H4 (cell line): ENCODE data around the gene HSPB7. TPM values are rescaled to one million over a fixed set of nuclear protein-coding genes. Genes with fewer than 3 reads are reported as not detected.
"Not testable (repeated sequence)": the region's sequence is repeated elsewhere in the genome, so short reads cannot be mapped to it uniquely, and the experiment has no call there.

Source experiments
- DNase-seq: peaks from one replicate; pipeline ENCODE4 v3.0.0-alpha.2; 2015; ENCODE audit warnings: low spot score
- total RNA-seq: library from RNA; depleted of rRNA; stranded (reverse); fragments of >200 nt; shearing (Covaris generic); gene quantifications from 2 replicates; pipeline ENCODE4 v1.2.3, GENCODE V29; 2014; rRNA removed

Gene HSPB7
- total RNA-seq = not detected in 2 replicates

DNA sequence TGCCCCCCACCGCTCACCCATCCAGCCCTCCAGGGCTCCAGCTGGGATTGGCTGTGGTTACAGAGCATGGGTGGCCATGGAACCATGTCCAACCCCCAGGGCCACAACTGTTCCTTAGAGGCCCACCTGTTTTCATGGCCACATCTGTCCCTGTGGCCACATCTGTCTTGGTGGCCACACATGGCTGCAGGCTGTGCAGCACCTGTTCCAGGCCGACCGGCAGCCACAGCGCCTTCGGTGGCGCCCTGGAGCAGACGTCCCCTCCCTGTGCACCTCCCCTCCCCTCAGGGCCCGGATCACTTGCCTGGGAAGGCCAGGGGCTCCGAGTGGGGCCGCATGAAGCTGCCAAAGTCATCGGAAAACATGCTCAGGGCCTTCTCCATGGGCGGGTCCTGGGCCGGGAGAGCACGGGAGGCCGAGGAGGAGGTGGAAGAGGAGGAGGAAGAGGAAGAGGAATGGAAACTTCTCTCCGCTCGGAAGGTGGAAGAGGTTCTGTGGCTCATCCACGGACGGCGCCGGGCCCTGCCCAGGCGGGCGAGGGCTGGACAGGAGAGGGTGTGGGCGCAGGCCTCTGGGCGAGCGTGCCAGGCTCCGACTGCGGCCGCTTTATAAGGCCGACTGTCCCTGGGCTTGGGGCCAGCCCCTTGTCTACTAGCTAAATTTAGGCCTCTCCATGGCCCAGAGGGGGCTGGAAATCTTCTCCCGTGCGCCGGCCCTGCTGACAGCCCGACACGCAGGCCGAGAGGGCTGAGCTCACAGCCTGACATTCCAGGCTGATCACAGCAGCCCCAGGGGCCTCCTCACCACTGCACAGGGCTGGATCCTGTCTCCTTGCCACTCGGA is at the start of gene HSPB7:
TSS of gene HSPB7 (minus strand) at position 583 of the 843 bp plus-strand sequence. CDS start at position 503, 80 bp downstream.
- DNase-seq = no peak

DNA sequence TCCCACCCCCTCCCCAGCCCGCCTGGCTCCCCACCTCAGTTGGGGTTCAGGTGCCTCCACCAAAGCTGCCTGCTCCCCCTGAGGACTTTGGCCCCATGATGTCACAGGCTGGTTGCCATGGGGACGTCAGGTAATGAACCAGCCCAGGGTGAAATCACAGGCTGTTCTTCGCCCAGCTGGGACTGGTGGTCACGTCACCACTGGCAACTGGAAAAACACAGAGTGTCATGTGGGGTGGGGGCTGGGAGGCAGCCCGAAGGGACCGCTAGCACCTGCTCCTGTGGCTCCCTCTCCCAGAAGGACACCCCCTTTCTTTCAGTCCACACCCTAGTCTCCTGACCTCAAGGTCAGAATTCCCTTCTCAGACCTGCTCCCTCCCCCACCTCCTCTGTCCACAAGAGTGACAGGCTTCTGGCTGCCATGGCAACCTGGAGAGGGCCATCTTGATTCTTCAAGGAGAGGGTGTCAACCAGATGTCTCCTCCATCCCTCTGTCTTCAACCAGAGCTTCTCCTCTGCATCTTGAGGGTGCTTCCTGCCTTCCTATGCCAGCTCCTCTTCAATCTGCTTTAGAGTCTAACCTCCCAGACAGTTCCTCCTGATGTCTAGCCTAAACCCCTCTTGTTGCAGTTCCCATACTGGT is 49.4 kb upstream of the HSPB7 start:
- DNase-seq = no peak

- DNase-seq = no peak
Measured at GRCh38 chr1:16066245-16066644, 48.4 kb upstream of the HSPB7 start.

GRCh38 chr1:16065269-16065576 is 47.4 kb upstream of the HSPB7 start:
- DNase-seq = no peak

DNA sequence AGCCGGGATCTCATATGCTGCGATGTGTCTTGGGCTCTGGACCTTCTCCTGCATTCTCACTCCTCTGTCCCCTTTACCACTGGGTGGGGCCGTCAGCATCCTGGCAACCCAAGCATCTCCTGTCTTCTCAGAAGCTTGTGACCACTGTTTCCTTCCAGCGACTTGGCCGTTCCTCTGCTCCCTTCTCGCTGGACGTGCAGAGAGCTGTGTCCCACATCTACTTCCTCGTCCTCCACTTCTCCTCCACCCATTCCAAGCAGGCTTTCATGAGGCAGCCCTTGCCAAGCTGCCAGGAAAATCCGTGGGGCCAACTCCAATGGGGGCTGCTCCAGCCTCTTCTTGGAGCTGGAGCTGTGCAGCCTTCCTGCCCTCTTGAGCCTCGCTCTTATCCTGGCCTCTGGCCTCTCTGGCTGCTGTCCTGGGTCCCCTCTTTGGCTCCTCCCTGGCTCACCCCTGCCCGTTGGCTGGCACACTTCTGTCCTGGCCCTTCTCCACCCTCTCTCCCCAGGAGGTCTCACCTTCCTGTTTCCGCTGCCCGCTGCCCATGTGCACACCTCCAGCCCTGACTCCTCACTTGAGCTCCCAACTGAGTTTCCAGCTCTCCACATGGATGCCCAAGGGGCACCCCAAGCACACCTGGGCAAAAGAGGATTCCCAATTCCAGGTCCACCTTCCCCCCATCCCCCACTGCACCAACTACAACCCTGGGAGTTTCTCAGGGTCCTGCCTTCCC is 46.9 kb upstream of the HSPB7 start:
- DNase-seq = no peak

DNA sequence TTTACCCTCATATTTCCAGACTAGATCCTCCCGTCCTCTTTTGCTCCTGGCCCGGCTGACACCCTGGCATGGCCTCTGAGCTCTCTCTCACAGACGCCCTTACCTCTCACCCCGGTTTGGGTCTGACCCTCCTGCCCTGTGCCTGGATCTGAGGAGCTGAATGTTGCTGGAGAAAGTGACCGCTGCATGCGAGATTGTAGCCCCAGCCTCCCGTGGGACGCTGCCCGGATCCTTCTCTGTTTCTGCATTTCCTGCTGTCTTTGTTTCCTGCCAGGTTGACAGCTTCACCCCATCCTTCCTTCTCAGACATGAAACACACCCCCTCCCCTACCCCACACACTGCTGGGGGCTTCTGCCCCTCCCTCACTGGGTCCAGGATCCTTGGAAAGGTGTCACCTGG is 46.1 kb upstream of the HSPB7 start:
- no peak for DNase-seq

- DNase-seq = no peak
Measured at GRCh38 chr1:16063226-16063829, 45.5 kb upstream of the HSPB7 start.

GRCh38 chr1:16062687-16063075 is 44.8 kb upstream of the HSPB7 start:
- not testable (repeated sequence) for DNase-seq

DNA sequence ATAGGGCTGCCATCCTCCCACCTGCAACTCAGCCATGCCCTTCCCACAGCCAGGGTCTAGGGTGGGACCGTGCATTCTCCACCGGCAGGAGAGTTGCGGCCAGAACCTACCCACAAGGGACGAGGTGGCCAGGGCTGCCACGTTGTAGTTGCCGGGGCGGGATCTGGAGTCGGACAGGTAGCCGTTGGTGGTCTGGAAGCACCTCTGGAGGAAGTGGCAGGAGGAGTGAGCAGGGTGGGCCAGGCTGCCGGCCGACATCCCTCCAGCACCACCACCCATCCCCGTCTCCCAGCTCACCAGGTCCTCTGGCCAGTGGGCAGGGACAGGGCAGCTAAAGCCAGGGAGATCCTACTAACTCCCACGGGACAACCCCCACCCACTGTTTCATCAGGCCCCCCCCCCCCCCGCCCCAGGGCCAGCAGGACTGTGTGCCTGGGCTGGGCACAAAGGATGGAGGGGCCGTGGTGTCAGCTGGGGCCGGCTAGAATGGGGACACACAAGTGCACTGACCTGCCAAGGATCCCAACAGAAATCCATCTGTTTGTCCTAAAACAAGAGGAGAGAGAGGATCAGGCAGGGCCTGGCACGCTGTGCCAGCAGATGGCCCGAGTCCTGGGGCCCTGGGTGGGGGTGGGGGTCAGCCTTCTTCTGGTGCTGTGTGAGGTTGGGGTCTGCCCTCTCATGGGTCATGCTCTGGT is 44.3 kb upstream of the HSPB7 start:
- not testable (repeated sequence) for DNase-seq

GRCh38 chr1:16061266-16061665 is 43.4 kb upstream of the HSPB7 start:
- DNase-seq = no peak

GRCh38 chr1:16058394-16059120 is 40.7 kb upstream of the HSPB7 start:
- DNase-seq = not testable (repeated sequence)

- DNase-seq = not testable (repeated sequence)
Measured at GRCh38 chr1:16057314-16057915, 39.6 kb upstream of the HSPB7 start.

GRCh38 chr1:16056521-16056912 is 38.7 kb upstream of the HSPB7 start:
- not testable (repeated sequence) for DNase-seq

GRCh38 chr1:16055613-16056520 is 38.0 kb upstream of the HSPB7 start:
- peak; percentile 80 for DNase-seq

DNA sequence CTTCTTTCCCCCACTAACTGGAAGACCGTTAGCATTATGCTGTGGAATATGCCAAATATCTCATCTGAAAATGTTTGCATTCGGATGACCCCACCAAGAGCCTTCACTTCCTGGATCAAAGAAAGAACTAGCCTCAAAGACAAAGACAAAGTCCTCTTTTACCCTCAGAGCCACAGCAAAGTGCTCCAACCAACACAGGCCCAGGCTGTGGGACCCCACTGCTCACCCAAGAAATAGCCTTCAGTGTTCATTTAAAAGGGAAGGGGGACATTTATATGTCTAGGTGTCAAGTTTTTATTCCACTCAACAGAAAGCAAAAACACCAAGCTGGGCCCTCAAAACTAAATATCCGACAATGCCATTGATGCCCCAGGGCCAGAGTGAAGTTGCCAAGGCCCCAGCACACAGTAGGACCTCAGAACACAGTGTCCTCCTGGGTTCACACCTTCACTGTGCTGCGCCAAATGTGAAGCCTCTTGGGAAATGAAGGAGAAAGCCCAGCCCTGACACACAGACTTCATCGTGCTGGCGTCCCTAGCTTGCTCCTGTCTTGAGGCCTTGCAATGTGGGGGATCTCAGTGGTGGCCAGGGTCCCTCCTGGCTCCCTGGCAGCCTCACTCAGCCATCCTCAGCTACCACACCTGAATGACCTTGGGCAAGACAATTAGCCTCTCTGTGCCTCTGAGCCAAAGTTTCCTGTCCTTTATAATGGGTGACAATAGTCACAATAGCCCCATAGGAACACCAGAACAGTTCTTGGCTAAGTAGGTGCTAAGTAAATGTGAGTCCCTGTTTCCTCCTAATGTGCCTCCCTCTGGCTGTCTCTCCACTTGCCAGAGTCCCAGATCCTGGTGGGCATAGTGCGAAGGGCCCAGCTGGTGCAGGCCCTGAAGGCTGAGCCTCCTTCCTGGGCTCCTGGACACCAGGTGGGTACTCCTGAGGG is 37.0 kb upstream of the HSPB7 start:
- no peak for DNase-seq

- DNase-seq = no peak
Measured at GRCh38 chr1:16053781-16054502, 36.1 kb upstream of the HSPB7 start.

DNA sequence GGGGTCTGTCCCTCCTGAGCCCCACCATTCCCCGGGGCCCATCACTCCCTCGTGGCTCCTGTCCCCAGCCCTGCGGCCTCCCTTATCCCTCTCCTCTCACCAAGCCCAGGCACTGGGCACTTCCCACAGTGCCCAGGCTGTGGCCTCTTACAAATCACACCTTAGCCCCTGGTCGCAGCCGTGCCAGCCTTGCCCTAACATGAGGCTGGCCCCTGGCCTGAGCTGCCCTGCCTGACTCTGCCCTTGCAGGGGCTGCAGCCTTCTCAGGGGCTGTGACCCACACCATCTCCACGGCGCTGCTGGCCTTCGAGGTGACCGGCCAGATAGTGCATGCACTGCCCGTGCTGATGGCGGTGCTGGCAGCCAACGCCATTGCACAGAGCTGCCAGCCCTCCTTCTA is 34.1 kb upstream of the HSPB7 start:
- DNase-seq = not testable (repeated sequence)

GRCh38 chr1:16051039-16051438 is 33.2 kb upstream of the HSPB7 start:
- DNase-seq = no peak
